ENCODE data around the gene L3MBTL1. TPM values are rescaled to one million over a fixed set of nuclear protein-coding genes. Genes with fewer than 3 reads are reported as not detected.
A peak's percentile ranks its signal among the peaks of the same experiment; 100 is the strongest.

L3MBTL1 gene
- total RNA-seq = 6.9 and 7.5 TPM in 2 replicates

DNA sequence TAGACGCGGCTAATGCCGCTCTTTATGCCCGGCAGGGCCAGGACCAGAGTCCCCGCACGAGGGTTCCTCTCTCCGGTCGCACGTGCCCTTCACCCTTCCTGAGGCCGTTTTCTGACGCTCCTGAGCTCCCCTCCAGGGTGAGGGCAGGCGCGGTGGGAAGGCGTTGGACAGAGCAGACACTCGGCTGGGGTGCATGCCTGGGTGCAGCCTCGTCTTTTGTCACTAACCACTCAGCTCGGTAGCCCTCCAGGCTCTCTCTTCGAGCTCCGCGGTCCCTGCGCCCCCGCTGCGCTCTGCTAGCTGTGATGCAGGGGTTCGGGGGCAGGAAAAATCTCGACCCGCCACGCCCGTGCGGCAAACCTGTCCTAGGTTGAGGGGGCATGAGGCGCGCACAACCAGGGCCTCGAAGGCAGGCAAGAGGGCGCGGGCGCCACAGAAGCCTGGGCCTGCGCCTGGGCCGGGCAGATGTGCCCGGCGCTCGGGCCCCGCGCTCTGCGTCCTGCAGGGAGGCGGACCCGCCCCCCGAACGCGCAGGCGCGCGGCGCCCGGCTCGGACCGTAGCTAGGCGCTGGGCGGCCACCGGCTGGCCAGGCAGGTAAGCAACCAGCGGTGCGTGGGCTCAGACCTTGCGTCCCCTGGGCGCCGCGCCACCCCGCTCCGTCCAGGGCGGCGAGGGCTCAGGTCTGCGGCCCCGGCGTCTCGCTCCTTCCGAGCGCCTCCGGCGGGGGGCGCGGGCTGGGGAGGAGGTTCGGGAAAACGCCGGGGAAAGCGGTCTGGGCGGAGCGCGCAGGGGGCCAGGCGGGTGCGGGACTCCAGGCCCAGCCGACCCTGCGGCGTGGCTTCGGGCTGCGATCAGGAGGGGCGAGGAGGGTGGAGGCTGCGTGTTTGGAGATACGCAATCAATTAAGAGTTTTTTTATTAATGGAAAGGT is at the start of gene L3MBTL1:
L3MBTL1 (plus strand) TSS at position 548 of the 931 bp plus-strand sequence. CDS start 5,807 bp downstream, outside the sequence.

GRCh38 chr20:43558412-43559146 is 51.1 kb downstream of the L3MBTL1 start, which contains the start of gene SGK2:
Gene SGK2 (plus strand): TSS chr20:43559027. CDS start chr20:43566496, 7,469 bp downstream.

GRCh38 chr20:43590392-43591303 is 83.2 kb downstream of the L3MBTL1 start, which contains the start of gene IFT52:
Gene IFT52 (plus strand): TSS chr20:43590937. CDS start chr20:43594699, 3,762 bp downstream.

Small RNAs within 50 kb of the gene (small RNA-seq; reads per million reads assigned to genes)
- 0.70 reads per million, percentile 4 among the genes with 10 or more reads in this experiment for gene RNU6-1251P

Other genes with a start within 250 kb of the L3MBTL1 start
- 69.0 and 80.3 TPM in 2 replicates for gene SRSF6, start 49.8 kb upstream of the L3MBTL1 start, total RNA-seq
- gene SGK2, start 51.3 kb downstream of the L3MBTL1 start, total RNA-seq = 0.14 and 0.53 TPM in 2 replicates
- gene IFT52, start 83.2 kb downstream of the L3MBTL1 start, total RNA-seq = 34.4 and 35.3 TPM in 2 replicates
- 51.2 and 67.0 TPM in 2 replicates for gene MYBL2, start 159.4 kb downstream of the L3MBTL1 start, total RNA-seq
- not detected in 2 replicates for gene GTSF1L, start 219.3 kb downstream of the L3MBTL1 start, total RNA-seq